ENCODE data around the gene CCDC7. TPM values are rescaled to one million over a fixed set of nuclear protein-coding genes. Genes with fewer than 3 reads are reported as not detected.

Gene CCDC7
- 0.49 and 0.76 TPM in 2 replicates for total RNA-seq

GRCh38 chr10:32445740-32446535, at the start of gene CCDC7:
Gene CCDC7 (plus strand): TSS chr10:32446140. CDS start chr10:32451643, 5,503 bp downstream.

Other genes with a start within 250 kb of the CCDC7 start
- 6.7 and 17.4 TPM in 2 replicates for gene EPC1, start 99.0 kb upstream of the CCDC7 start, total RNA-seq